HepG2 (cell line): ENCODE results near the gene MTCL1. TPM values are rescaled to one million over a fixed set of nuclear protein-coding genes. Genes with fewer than 3 reads are reported as not detected.

Experiments
- ATAC-seq: fragments of 200-7000 bp; cut with Tn5 transposase; 3 replicates; pipeline ENCODE4 v1.9.1; 2020; ENCODE audit warnings: mild to moderate bottlenecking, moderate library complexity
- BruUV-seq: library from RNA; stranded (reverse); fragments of 400-500 nt; replicated peaks from 2 replicates; lab custom pipeline; 2021; lab: Mats Ljungman, UMichigan
- CTCF ChIA-PET: fragments of 300-600 bp; formaldehyde crosslinking; extraction: SDS; loops from one replicate; lab custom pipeline; 2021; ENCODE audit warnings: low total read pairs, inconsistent platforms, low intra/inter-chr PET ratio; lab: Yijun Ruan, JAX
- POLR2A ChIA-PET: fragments of 350-600 bp; sonication (Branson Sonifier 250); formaldehyde crosslinking; loops from one replicate; lab custom pipeline; 2020; ENCODE audit warnings: antibody characterized with exemption, inconsistent platforms; lab: Yijun Ruan, JAX
- DNase-seq: peaks from one replicate; pipeline ENCODE4 v3.0.0-alpha.2; 2015; ENCODE audit warnings: low spot score
- FAIRE-seq: peaks from 3 replicates; lab custom pipeline; 2011; peaks lifted over from hg19 to GRCh38; lab: Jason Lieb, UNC
- H2AFZ ChIP-seq: one replicate; pipeline ENCODE4 v1.6.1; 2011; ENCODE audit warnings: low read length, inconsistent platforms
- H3K27ac ChIP-seq: fragments of 300-600 bp; 3 replicates; pipeline ENCODE4 v1.8.0; 2011; ENCODE audit warnings: mixed run types, mild to moderate bottlenecking, mixed read lengths, low read length, inconsistent platforms; ENCODE audit not compliant: insufficient read depth; ENCODE audit errors: extremely low read length
- H3K27me3 ChIP-seq, 2 experiments: fragments of 200-600 bp in 1 of 2; 2 replicates in 1 of 2; 3 replicates in 1 of 2; pipeline versions ENCODE4 v1.6.0 to v1.8.0; 2011; ENCODE audit warnings: low read length in 2 of 2, mild to moderate bottlenecking in 2 of 2, moderate library complexity in 2 of 2, inconsistent platforms in 1 of 2; ENCODE audit not compliant: insufficient read depth in 2 of 2, control insufficient read depth in 1 of 2
- H3K36me3 ChIP-seq, 2 experiments: fragments of 200-600 bp in 1 of 2; replicated peaks in 1 of 2; 2 replicates in 1 of 2; 3 replicates in 1 of 2; pipeline versions ENCODE4 v1.5.1 to v1.8.0; 2011; ENCODE audit warnings: low read length in 2 of 2, inconsistent platforms in 1 of 2; ENCODE audit not compliant: insufficient read depth in 2 of 2, control insufficient read depth in 1 of 2
- H3K4me1 ChIP-seq: 2 replicates; pipeline ENCODE4 v1.5.1; 2012; ENCODE audit warnings: low read length, inconsistent platforms; ENCODE audit not compliant: insufficient read depth
- H3K4me2 ChIP-seq: 2 replicates; pipeline ENCODE4 v1.6.0; 2011; ENCODE audit warnings: low read depth, low read length, inconsistent platforms
- H3K4me3 ChIP-seq, 3 experiments: fragments of 200-600 bp in 1 of 3; sonication (generic), shearing (Covaris generic) in 1 of 3; replicated peaks in 1 of 3; 2 replicates each; pipeline ENCODE4 v1.5.1; 2011 to 2016; ENCODE audit warnings: low read length in 3 of 3, inconsistent platforms in 2 of 3, low read depth in 2 of 3, mild to moderate bottlenecking in 2 of 3, control low read depth in 1 of 3, mixed read lengths in 1 of 3; ENCODE audit not compliant: insufficient read depth in 1 of 3
- H3K79me2 ChIP-seq: one replicate; pipeline ENCODE4 v1.6.1; 2011; ENCODE audit warnings: low read length, inconsistent platforms; ENCODE audit not compliant: insufficient read depth
- H3K9ac ChIP-seq: 2 replicates; pipeline ENCODE4 v1.6.0; 2011; ENCODE audit warnings: mild to moderate bottlenecking, low read depth, low read length, inconsistent platforms; ENCODE audit not compliant: insufficient read depth
- H3K9me3 ChIP-seq: 2 replicates; pipeline ENCODE4 v1.5.1; 2012; ENCODE audit warnings: mild to moderate bottlenecking, low read length
- H4K20me1 ChIP-seq: 2 replicates; pipeline ENCODE4 v1.6.0; 2011; ENCODE audit warnings: inconsistent platforms, mild to moderate bottlenecking, low read length, moderate library complexity; ENCODE audit not compliant: insufficient read depth
- AKAP8 ChIP-seq: sonication (generic); formaldehyde crosslinking; IDR thresholded peaks from 2 replicates; pipeline ENCODE4 v1.5.1; 2020; ENCODE audit warnings: mild to moderate bottlenecking, missing genetic modification reagents
- CCDC6 ChIP-seq: sonication (generic); formaldehyde crosslinking; IDR thresholded peaks from 2 replicates; pipeline ENCODE4 v1.8.1; 2022; ENCODE audit warnings: mild to moderate bottlenecking, missing genetic modification reagents, moderate library complexity
- FLYWCH1 ChIP-seq: sonication (generic); formaldehyde crosslinking; IDR thresholded peaks from 2 replicates; pipeline ENCODE4 v1.8.1; 2023; ENCODE audit warnings: mild to moderate bottlenecking, missing genetic modification reagents
- IKZF5 ChIP-seq: IDR thresholded peaks from 2 replicates; pipeline ENCODE4 v1.6.1; 2018; ENCODE audit warnings: missing genetic modification reagents, mild to moderate bottlenecking, missing compliant biosample characterization
- PHB2 ChIP-seq: fragments of 450-650 bp; IDR thresholded peaks from 2 replicates; pipeline ENCODE4 v1.6.1; 2018; ENCODE audit not compliant: partially characterized antibody
- REXO4 ChIP-seq: sonication (generic); formaldehyde crosslinking; IDR thresholded peaks from 2 replicates; pipeline ENCODE4 v1.8.0; 2022; ENCODE audit warnings: missing genetic modification reagents, mild to moderate bottlenecking, borderline replicate concordance
- SMYD3 ChIP-seq: sonication (generic); formaldehyde crosslinking; IDR thresholded peaks from 2 replicates; pipeline ENCODE4 v1.8.1; 2023; ENCODE audit warnings: mild to moderate bottlenecking, missing genetic modification reagents
- ZC3H4 ChIP-seq: sonication (generic); formaldehyde crosslinking; IDR thresholded peaks from 2 replicates; pipeline ENCODE4 v1.4.0; 2020; ENCODE audit warnings: missing genetic modification reagents, borderline replicate concordance
- ZFP91 ChIP-seq: sonication (generic); formaldehyde crosslinking; IDR thresholded peaks from 2 replicates; pipeline ENCODE4 v1.9.0; 2022; ENCODE audit warnings: missing genetic modification reagents, mild to moderate bottlenecking, borderline replicate concordance
- ZNF20 ChIP-seq: sonication (generic); formaldehyde crosslinking; IDR thresholded peaks from 2 replicates; pipeline ENCODE4 v1.4.0; 2020; ENCODE audit warnings: mild to moderate bottlenecking, moderate library complexity, missing genetic modification reagents
- ZNF260 ChIP-seq: sonication (generic); formaldehyde crosslinking; IDR thresholded peaks from 2 replicates; pipeline ENCODE4 v1.4.0; 2020; ENCODE audit warnings: missing genetic modification reagents, low read depth, mild to moderate bottlenecking, borderline replicate concordance
- ZNF280B ChIP-seq: sonication (generic); formaldehyde crosslinking; IDR thresholded peaks from 2 replicates; pipeline ENCODE4 v1.5.0; 2020; ENCODE audit warnings: missing genetic modification reagents, mild to moderate bottlenecking, borderline replicate concordance
- ZNF383 ChIP-seq: sonication (generic); formaldehyde crosslinking; IDR thresholded peaks from 2 replicates; pipeline ENCODE4 v1.4.0; 2020; ENCODE audit warnings: missing genetic modification reagents, mild to moderate bottlenecking, borderline replicate concordance
- ZNF496 ChIP-seq: sonication (generic); formaldehyde crosslinking; IDR thresholded peaks from 2 replicates; pipeline ENCODE4 v1.8.1; 2023; ENCODE audit warnings: mild to moderate bottlenecking, moderate library complexity, missing genetic modification reagents; ENCODE audit not compliant: insufficient replicate concordance
- ZNF530 ChIP-seq: sonication (generic); formaldehyde crosslinking; IDR thresholded peaks from 2 replicates; pipeline ENCODE4 v1.5.0; 2020; ENCODE audit warnings: low read depth, mild to moderate bottlenecking, missing genetic modification reagents
- ZNF549 ChIP-seq: sonication (generic); formaldehyde crosslinking; IDR thresholded peaks from 2 replicates; pipeline ENCODE4 v1.5.0; 2020; ENCODE audit warnings: missing genetic modification reagents
- ZNF790 ChIP-seq: sonication (generic); formaldehyde crosslinking; IDR thresholded peaks from 2 replicates; pipeline ENCODE4 v1.8.0; 2022; ENCODE audit warnings: missing genetic modification reagents, mild to moderate bottlenecking, borderline replicate concordance
- WGBS: methylation state at CpG from one replicate; pipeline ENCODE4 v1.1.6; 2017; ENCODE audit warnings: low lambda C conversion rate; 5-methylcytosine and 5-hydroxymethylcytosine counted together
- in situ Hi-C: cut with HindIII; loops from 2 replicates; pipeline ENCODE4 v1.10.0; 2017; ENCODE audit warnings: low pct_unique_long_range_greater_than_20kb; ENCODE audit not compliant: extremely low pct_ligation_motif_present
- intact Hi-C: fragments of 100-400 bp; cut with micrococcal nuclease; formaldehyde crosslinking; loops from one replicate; pipeline ENCODE4 v1.10.0; 2022; ENCODE audit not compliant: unreplicated experiment
- polyA plus RNA-seq, 8 experiments: library from polyadenylated mRNA; depleted of rRNA in 3 of 8; stranded (reverse) in 7 of 8; unstranded in 1 of 8; fragments of >200 nt; fragmentation: Illumina TruSeq in 4 of 8; extraction: Trizol in 4 of 8; gene quantifications; 2 replicates each; pipeline versions ENCODE4 v1.2.1 to v1.2.3, GENCODE V29; 2011 to 2016; ENCODE audit warnings: low read depth in 4 of 8, missing spikeins in 1 of 8, mixed read lengths in 1 of 8; ENCODE audit not compliant: insufficient read depth in 1 of 8
- total RNA-seq, 5 experiments: library from RNA; depleted of rRNA; stranded (reverse); fragments of >200 nt; fragmentation: Illumina TruSeq; extraction: Trizol; gene quantifications; 2 replicates each; pipeline ENCODE4 v1.2.3, GENCODE V29; 2016; ENCODE audit warnings: low read depth in 1 of 5
- TF ChIP-seq, protein P1 (sequence below): sonication (generic); formaldehyde crosslinking; IDR thresholded peaks from 2 replicates; pipeline ENCODE4; 2020; ENCODE audit warnings: missing genetic modification reagents, mild to moderate bottlenecking, borderline replicate concordance

The MTCL1 gene
- total and polyA plus RNA-seq, 2 of the 13 experiments (the other 11 are each of a cell fraction or from before 2014, with no cell fraction given), result 3.1 to 3.2 TPM

DNA sequence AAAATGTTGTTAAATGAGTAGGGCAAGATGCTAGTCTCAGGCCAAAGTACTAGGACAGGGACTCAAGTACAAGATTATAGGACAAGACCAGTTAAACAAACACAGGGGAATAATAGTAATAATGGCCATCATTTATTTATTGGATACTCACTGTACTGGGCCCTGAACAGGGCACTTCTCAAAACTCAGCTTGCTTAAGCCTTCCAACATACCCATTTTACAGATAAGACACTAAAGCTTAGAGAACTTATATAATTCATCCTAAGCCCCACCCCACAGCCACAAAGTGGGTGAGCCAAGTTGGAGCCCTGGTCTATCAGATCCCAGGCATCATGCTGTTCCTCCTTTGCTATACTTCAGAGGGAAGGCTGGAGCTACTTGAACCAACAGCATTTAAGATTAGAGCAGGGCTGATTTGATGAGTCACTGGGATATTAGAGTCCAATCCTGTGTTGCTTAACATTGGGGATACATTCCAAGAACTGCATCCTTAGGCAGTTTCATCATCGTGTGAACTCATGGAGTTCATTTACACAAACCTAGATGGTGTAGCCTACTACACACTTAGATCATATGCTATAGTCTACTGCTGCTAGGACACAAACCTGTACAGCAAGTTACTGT is 153.6 kb downstream of the MTCL1 start:
- intact Hi-C loops, result no loop called here
- H3K9me3 ChIP-seq, result no peaks in the 10 kb centered on the region

More for the DNA sequence above, 153.6 kb downstream of the MTCL1 start:
- H3K36me3 ChIP-seq, result no peaks in the 10 kb centered on the region
- ATAC-seq, result no peak
- FAIRE-seq, result no peak
- no peak overlapping the region for H2AFZ ChIP-seq
- no peak overlapping the region for H3K27ac ChIP-seq
- no peak for TF ChIP-seq ZNF383
- TF ChIP-seq FLYWCH1 (CRISPR knock-in tag), result no peak
- TF ChIP-seq SMYD3 (CRISPR knock-in tag), result no peak
- TF ChIP-seq, protein P1, sequence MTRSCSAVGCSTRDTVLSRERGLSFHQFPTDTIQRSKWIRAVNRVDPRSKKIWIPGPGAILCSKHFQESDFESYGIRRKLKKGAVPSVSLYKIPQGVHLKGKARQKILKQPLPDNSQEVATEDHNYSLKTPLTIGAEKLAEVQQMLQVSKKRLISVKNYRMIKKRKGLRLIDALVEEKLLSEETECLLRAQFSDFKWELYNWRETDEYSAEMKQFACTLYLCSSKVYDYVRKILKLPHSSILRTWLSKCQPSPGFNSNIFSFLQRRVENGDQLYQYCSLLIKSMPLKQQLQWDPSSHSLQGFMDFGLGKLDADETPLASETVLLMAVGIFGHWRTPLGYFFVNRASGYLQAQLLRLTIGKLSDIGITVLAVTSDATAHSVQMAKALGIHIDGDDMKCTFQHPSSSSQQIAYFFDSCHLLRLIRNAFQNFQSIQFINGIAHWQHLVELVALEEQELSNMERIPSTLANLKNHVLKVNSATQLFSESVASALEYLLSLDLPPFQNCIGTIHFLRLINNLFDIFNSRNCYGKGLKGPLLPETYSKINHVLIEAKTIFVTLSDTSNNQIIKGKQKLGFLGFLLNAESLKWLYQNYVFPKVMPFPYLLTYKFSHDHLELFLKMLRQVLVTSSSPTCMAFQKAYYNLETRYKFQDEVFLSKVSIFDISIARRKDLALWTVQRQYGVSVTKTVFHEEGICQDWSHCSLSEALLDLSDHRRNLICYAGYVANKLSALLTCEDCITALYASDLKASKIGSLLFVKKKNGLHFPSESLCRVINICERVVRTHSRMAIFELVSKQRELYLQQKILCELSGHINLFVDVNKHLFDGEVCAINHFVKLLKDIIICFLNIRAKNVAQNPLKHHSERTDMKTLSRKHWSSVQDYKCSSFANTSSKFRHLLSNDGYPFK (CRISPR knock-in tag), result no peak
- no peak for TF ChIP-seq ZNF496
- TF ChIP-seq ZNF790 (CRISPR knock-in tag), result no peak
- no peak for TF ChIP-seq ZC3H4
- TF ChIP-seq ZNF530, result no peak
- no peak for TF ChIP-seq PHB2
- TF ChIP-seq ZNF260 (CRISPR knock-in tag), result no peak
- TF ChIP-seq ZNF280B (CRISPR knock-in tag), result no peak
- no peak for TF ChIP-seq ZFP91 (CRISPR knock-in tag)
- no peak for TF ChIP-seq IKZF5 (CRISPR knock-in tag)
- TF ChIP-seq ZNF549, result no peak
- no peak for TF ChIP-seq CCDC6 (CRISPR knock-in tag)
- no peak for TF ChIP-seq AKAP8 (CRISPR knock-in tag)
- no peak for TF ChIP-seq REXO4
- TF ChIP-seq ZNF20 (CRISPR knock-in tag), result no peak
- TF ChIP-seq, all 625 proteins: peak for 0
- POLR2A ChIA-PET, result no interaction called here
- in situ Hi-C loops, result no loop called here
- H3K4me3 ChIP-seq, result no peak overlapping the region
- H3K4me1 ChIP-seq, result no peaks in the 10 kb centered on the region
- CTCF ChIA-PET, result no interaction called here
- no peaks in the 10 kb centered on the region for H4K20me1 ChIP-seq
- WGBS, result 0% methylated on average over 1 of the region's 1 CpG
- no peaks in the 10 kb centered on the region for H3K79me2 ChIP-seq
- BruUV-seq, result no TSS peak
- H3K9ac ChIP-seq, result no peak overlapping the region
- H3K27me3 ChIP-seq, result peaks cover 0 to 1% of the 10 kb centered on the region in 2 experiments; a peak in 2 of 5 replicates
- DNase-seq, result no peak
- H3K4me2 ChIP-seq, result no peak overlapping the region
